Esophagus squamous epithelium (tissue), 4 donors: ENCODE data around the gene ANKS1B.

Experiments
- CTCF ChIP-seq, 6 experiments: fragments of 450-650 bp in 4 of 6; fragments of 200-600 bp in 2 of 6; sonication (generic) in 2 of 6; IDR thresholded peaks; one replicate each; pipeline ENCODE4 v1.5.1; 2016 to 2019; ENCODE audit warnings: antibody characterized with exemption in 6 of 6, mild to moderate bottlenecking in 4 of 6, moderate library complexity in 4 of 6
- POLR2A ChIP-seq, 4 donors: fragments of 450-650 bp; IDR thresholded peaks; one replicate each; pipeline ENCODE4 v1.6.1; 2017; ENCODE audit warnings: antibody characterized with exemption in 4 of 4, mild to moderate bottlenecking in 4 of 4, moderate library complexity in 3 of 4

- TF ChIP-seq CTCF (IDR thresholded peaks at IDR 0.05) (no peak), POLR2A (IDR thresholded peaks at IDR 0.05) (no peak)
These were observed 174.8 kb downstream of the ANKS1B start for GRCh38 chr12:99809909-99810308.
